ENCODE results near the gene DBNDD1.

DNA sequence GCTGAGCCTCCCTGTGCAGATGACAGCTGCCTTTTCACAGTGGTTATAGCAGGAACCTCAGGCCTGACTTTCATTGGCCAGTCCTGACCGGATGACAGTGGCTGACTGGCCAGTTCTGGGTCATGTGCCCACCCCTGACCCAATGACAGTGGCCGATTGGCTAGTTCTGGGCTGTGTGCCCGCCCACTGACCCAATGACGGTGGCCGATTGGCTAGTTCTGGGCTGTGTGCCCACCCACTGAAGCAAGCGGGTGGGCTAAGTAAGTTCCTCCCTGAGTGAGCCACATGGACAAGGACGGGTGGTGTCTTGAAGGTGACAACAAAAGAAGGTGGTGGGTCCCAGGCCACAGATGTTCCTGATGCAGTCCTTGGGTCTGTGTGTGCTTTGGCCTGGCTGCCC is 61.2 kb downstream of the DBNDD1 start:
- TF ChIP-seq, protein P1, sequence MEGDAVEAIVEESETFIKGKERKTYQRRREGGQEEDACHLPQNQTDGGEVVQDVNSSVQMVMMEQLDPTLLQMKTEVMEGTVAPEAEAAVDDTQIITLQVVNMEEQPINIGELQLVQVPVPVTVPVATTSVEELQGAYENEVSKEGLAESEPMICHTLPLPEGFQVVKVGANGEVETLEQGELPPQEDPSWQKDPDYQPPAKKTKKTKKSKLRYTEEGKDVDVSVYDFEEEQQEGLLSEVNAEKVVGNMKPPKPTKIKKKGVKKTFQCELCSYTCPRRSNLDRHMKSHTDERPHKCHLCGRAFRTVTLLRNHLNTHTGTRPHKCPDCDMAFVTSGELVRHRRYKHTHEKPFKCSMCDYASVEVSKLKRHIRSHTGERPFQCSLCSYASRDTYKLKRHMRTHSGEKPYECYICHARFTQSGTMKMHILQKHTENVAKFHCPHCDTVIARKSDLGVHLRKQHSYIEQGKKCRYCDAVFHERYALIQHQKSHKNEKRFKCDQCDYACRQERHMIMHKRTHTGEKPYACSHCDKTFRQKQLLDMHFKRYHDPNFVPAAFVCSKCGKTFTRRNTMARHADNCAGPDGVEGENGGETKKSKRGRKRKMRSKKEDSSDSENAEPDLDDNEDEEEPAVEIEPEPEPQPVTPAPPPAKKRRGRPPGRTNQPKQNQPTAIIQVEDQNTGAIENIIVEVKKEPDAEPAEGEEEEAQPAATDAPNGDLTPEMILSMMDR (IDR thresholded peaks at IDR 0.05): no peak
- no peak for TF ChIP-seq EZH2 (IDR thresholded peaks at IDR 0.05; ENCODE audit: borderline replicate concordance, insufficient read depth, low read depth, low read length, poor library complexity, severe bottlenecking)
